ENCODE results near the gene GLDC.

GLDC gene

DNA sequence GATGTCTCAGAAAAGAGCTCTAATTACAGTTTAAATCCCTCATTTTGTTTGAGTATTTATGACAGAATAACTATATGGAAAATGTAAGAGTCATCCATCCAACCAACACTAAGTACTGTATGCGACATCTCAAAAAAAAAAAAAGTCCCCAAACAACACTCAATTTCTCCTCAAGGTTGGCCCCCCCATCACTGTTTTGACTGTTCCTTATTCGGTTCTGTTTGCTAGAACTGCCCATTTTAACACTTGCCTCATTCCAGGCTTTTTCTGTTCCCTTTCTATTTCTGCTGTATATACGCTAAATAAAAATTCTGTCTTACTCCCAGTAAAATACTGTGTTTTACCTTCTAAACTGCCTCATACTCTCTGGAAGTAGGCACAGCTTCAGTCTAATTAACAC is 25.2 kb downstream of the GLDC start:
- no peak for DNase-seq (ENCODE audit: low read depth)

- no peak for DNase-seq (ENCODE audit: low read depth)
Observed at GRCh38 chr9:6619909-6620308, 25.6 kb downstream of the GLDC start.

- no peak for DNase-seq (ENCODE audit: low read depth)
Observed at GRCh38 chr9:6616951-6617602, 28.5 kb downstream of the GLDC start.

DNA sequence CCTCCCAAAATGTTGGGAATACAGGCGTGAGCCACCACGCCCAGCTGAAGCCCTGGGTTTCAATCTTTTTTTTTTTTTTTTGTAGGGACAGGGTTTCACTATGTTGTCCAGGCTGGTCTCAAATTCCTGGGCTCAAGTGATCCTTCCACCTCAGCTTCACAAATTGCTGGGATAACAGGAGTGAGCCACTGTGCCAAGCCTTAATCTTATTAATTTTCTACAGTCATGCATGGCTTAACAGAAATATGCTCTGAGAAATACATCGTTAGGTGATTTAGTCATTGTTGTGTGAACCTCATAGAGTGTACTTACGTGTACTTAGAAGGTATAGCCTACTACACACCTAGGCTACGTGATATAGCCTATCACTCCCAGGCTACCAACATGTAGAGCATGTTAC is 31.0 kb downstream of the GLDC start:
- DNase-seq (ENCODE audit: low read depth) = no peak

DNA sequence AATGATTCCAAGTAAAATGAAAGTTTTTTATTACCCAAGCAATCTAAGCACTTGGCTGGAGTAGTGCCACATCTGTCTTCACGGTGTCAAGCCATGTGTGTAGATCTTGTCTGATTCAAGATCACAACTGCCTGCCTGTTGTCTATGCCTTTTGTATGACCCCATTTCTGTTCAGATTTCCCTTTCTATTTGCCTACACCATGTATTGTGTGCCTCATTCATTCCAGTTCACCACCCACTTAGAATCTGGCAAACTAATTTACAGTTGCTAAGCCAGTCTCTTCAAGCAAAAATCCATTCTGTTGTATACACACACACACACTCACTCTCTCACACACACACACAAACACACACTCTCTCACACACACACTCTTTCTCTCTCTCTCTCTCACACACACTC is 33.7 kb downstream of the GLDC start:
- no peak for DNase-seq (ENCODE audit: low read depth)

GRCh38 chr9:6610073-6610472 is 35.5 kb downstream of the GLDC start:
- DNase-seq (ENCODE audit: low read depth) = no peak

GRCh38 chr9:6609497-6610016 is 36.0 kb downstream of the GLDC start:
- no peak for DNase-seq (ENCODE audit: low read depth)

GRCh38 chr9:6605202-6605601 is 40.3 kb downstream of the GLDC start:
- DNase-seq (ENCODE audit: low read depth) = no peak

DNA sequence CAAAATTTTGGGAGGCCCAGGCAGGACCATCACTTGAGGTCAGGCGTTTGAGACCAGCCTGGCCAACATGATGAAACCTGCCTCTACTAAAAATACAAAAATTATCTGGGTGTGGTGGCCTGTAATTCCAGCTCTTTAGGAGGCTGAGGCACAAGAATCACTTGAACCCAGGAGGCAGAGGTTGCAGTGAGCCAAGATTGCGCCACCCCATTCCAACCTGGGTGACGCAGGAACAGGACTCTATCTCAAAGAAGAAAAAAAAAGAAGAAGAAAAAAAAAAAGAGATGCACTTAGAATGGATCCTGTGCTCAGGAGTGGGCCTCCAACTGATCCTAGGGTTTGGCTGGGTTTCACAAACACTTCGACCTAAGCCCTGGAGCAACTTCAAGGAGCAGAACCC is 45.1 kb downstream of the GLDC start:
- DNase-seq (ENCODE audit: low read depth) = no peak

GRCh38 chr9:6600006-6600405 is 45.5 kb downstream of the GLDC start:
- DNase-seq (ENCODE audit: low read depth) = no peak

- peak; percentile 3 for DNase-seq (ENCODE audit: low read depth)
Observed at GRCh38 chr9:6598249-6598725, 47.2 kb downstream of the GLDC start.

- DNase-seq (ENCODE audit: low read depth) = no peak
Observed at GRCh38 chr9:6592791-6593190, 52.7 kb downstream of the GLDC start.

GRCh38 chr9:6592231-6592630 is 53.3 kb downstream of the GLDC start:
- DNase-seq (ENCODE audit: low read depth) = no peak

DNA sequence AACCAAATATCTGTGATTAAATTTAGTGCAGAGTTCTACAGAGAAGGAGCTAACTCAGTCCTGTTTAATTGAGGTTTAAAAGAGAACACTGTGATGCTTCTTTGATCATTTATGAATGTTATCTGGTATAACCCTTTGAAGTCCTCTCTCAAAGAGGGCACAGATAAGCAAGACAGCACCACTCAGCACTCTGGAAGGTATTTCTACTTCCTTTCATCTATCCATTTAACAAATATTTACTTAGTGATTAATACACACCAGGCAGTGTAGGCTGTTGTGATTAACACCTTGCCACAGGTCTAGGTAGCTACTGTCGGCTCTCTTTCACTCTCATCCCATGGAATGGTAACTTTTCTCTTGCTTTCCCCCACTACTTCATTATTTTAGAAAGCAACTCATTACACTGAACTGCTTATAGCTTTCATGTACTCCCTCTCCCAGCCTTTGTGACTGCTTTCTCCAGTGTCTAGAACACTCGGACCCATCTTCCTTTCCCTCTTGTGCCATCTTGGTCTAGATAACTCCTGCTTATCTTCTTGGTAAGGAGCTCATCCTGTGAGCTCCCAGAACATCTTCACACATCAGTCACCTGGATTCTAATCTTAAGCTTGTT is 54.7 kb downstream of the GLDC start:
- no peak for DNase-seq (ENCODE audit: low read depth)

- DNase-seq (ENCODE audit: low read depth) = no peak
Observed at GRCh38 chr9:6590334-6590733, 55.2 kb downstream of the GLDC start.

GRCh38 chr9:6584881-6585597 is 60.5 kb downstream of the GLDC start:
- no peak for DNase-seq (ENCODE audit: low read depth)

DNA sequence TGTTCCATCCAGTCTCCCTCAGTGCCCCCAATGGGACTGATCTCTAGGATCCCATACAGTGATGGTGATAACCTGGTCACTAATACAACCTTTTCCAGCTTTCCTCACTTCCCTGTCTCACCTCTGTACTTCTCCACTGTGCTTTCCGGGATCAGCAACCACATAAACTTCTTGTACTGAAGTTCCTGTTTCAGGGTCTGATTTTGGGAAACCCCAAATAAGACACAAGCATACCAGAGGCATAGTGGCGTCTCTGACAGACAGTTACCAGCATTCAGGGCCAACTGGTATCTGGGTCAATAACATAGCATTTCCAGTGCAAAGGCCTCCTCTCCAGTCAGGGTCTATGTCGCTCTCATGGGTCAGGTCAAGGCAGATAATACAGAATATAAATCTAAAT is 64.3 kb downstream of the GLDC start:
- no peak for DNase-seq (ENCODE audit: low read depth)

- no peak for DNase-seq (ENCODE audit: low read depth)
Observed at GRCh38 chr9:6579613-6580012, 65.9 kb downstream of the GLDC start.

- no peak for DNase-seq (ENCODE audit: low read depth)
Observed at GRCh38 chr9:6576987-6577386, 68.5 kb downstream of the GLDC start.

DNA sequence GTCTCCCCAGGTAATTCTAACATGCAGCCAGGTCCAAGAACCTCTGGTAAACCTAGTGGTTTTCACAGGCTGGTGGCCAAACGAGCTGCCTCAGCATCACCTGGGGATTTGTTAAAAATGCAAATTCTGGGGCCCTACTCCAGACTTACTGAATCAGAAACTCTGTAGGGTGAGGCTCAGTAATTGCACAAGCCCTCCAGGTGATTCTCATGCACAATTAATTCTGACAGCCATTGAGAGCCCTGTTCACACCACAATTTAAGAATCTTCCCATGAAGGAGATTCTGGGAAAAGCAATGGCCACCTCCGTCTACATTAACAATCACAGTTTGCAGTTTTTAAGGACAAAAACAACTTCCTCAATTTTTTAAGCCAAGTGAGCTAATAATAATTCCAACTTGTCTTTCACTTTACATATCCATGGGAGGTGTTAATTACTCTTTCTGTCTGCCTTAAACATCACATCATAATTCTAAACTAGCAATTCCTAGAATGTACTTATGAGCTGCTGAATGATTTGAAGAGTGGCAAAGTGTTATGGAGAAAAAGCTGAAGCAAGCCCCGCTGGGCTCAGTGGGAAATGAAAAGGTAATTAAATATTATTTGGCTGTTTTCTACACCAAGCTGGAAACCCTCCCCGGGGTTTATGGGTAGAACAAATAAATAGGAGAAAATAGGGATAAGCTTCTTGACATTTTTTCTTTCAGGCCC is 70.0 kb downstream of the GLDC start:
- DNase-seq (ENCODE audit: low read depth) = no peak

DNA sequence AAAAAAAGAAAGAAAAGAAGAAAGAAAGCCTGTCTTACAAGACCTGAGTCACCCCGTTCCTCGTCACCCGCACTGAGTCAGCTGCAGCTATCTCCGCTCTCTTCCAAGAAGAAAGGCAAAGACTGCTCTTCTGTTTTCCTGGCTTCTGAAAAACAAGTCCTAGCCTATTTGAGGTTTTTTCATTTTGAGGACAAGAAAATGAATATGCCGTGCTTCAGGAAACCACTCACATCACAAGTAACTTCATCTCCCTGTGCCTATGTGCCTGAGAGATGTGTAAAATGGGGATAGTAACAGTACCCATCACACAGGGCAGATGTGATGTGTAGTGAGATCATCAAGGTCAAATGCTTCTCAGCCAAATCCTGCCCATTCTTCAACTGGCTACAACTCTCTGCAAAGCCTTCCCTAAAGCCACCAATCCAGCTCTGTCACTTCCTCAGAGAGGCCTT is 78.4 kb downstream of the GLDC start:
- peak; percentile 21 for DNase-seq (ENCODE audit: low read depth)

- peak; percentile 40 for DNase-seq (ENCODE audit: low read depth)
Observed at GRCh38 chr9:6566409-6567139, 79.0 kb downstream of the GLDC start.

Measured in activated T-helper 9 cell treated with anti-CD3 and anti-CD28 coated beads, Interleukin-2, amount 50 U/mL, for 16 hours (primary cell).